Prostate gland (tissue), 2 donors: ENCODE data around the gene PLK5.

Source experiments
- POLR2A ChIP-seq: fragments of 450-650 bp; IDR thresholded peaks from one replicate; pipeline ENCODE4 v1.6.1; 2016; ENCODE audit warnings: antibody characterized with exemption, mild to moderate bottlenecking
- TF ChIP-seq, protein P1 (sequence below), 4 experiments: fragments of 200-600 bp in 2 of 4; fragments of 450-650 bp in 2 of 4; sonication (generic) in 2 of 4; IDR thresholded peaks; 1 replicate in 3 of 4; 2 replicates in 1 of 4; pipeline ENCODE4 v1.5.1; 2016 to 2019; ENCODE audit warnings: antibody characterized with exemption in 4 of 4, mild to moderate bottlenecking in 2 of 4, moderate library complexity in 2 of 4

DNA sequence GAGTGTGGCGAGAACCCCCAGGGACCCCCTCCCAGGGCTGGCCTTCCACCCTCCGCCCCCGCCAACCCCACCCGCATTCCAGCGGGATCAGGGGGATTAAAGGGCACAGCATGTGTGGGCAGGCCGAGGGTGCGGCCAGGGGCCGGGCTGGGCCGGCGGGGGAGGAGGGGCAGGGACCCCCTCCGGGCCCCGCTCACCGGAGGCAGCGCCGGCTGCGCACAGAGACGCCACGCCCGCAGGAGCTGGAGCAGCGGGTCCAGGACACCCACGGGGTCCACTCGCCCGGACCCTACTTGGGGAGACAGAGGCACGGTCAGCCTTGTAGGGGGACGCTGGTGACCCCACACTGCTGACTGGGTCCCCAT is 13.5 kb upstream of the PLK5 start:
- TF ChIP-seq, protein P1, sequence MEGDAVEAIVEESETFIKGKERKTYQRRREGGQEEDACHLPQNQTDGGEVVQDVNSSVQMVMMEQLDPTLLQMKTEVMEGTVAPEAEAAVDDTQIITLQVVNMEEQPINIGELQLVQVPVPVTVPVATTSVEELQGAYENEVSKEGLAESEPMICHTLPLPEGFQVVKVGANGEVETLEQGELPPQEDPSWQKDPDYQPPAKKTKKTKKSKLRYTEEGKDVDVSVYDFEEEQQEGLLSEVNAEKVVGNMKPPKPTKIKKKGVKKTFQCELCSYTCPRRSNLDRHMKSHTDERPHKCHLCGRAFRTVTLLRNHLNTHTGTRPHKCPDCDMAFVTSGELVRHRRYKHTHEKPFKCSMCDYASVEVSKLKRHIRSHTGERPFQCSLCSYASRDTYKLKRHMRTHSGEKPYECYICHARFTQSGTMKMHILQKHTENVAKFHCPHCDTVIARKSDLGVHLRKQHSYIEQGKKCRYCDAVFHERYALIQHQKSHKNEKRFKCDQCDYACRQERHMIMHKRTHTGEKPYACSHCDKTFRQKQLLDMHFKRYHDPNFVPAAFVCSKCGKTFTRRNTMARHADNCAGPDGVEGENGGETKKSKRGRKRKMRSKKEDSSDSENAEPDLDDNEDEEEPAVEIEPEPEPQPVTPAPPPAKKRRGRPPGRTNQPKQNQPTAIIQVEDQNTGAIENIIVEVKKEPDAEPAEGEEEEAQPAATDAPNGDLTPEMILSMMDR (IDR thresholded peaks at IDR 0.05) = no peak
- TF ChIP-seq POLR2A = no peak
